Liver (tissue), 9 donors: ENCODE results near the gene XYLT1. TPM values are rescaled to one million over a fixed set of nuclear protein-coding genes. Genes with fewer than 3 reads are reported as not detected.

Experiments
- DNase-seq: peaks from one replicate; pipeline ENCODE4 v3.0.0-alpha.2; 2017; ENCODE audit warnings: low spot score
- H3K27ac ChIP-seq, 2 donors: one replicate each; pipeline ENCODE4 v1.7.0; 2013; ENCODE audit warnings: inconsistent platforms in 2 of 2, low read length in 2 of 2, control low read depth in 1 of 2, low read depth in 1 of 2, mild to moderate bottlenecking in 1 of 2
- H3K27me3 ChIP-seq, 4 donors: one replicate each; pipeline versions ENCODE4 v1.6.1 to v1.7.0; 2013; ENCODE audit warnings: low read length in 3 of 4, inconsistent platforms in 1 of 4, mild to moderate bottlenecking in 1 of 4, moderate library complexity in 1 of 4; ENCODE audit not compliant: control insufficient read depth in 4 of 4, insufficient read depth in 4 of 4
- H3K36me3 ChIP-seq, 4 donors: one replicate each; pipeline versions ENCODE4 v1.6.1 to v1.7.0; 2013; ENCODE audit warnings: low read length in 3 of 4, mild to moderate bottlenecking in 3 of 4, low read depth in 1 of 4, moderate library complexity in 1 of 4; ENCODE audit not compliant: control insufficient read depth in 4 of 4, insufficient read depth in 3 of 4
- H3K4me1 ChIP-seq, 4 donors: one replicate each; pipeline versions ENCODE4 v1.6.1 to v1.7.0; 2013; ENCODE audit warnings: low read length in 3 of 4, mild to moderate bottlenecking in 3 of 4, moderate library complexity in 1 of 4; ENCODE audit not compliant: control insufficient read depth in 4 of 4, insufficient read depth in 4 of 4
- H3K4me3 ChIP-seq, 3 donors: one replicate each; pipeline versions ENCODE4 v1.6.1 to v1.7.0; 2013; ENCODE audit warnings: low read length in 3 of 3, control low read depth in 1 of 3, low read depth in 1 of 3, mild to moderate bottlenecking in 1 of 3
- H3K9ac ChIP-seq, 2 donors: one replicate each; pipeline ENCODE4 v1.7.0; 2013; ENCODE audit warnings: low read length in 2 of 2, mild to moderate bottlenecking in 2 of 2, moderate library complexity in 2 of 2, control low read depth in 1 of 2, low read depth in 1 of 2
- H3K9me3 ChIP-seq, 4 donors: one replicate each; pipeline versions ENCODE4 v1.6.1 to v1.7.0; 2013; ENCODE audit warnings: low read length in 3 of 4; ENCODE audit not compliant: control insufficient read depth in 4 of 4
- ATF3 ChIP-seq: IDR thresholded peaks from 2 replicates; pipeline ENCODE4 v1.6.1; 2016; ENCODE audit warnings: antibody characterized with exemption
- CTCF ChIP-seq: fragments of 150-350 bp; IDR thresholded peaks from 2 replicates; pipeline ENCODE4 v1.5.1; 2017; ENCODE audit warnings: improper control_type of control experiment, low read depth, low read length; ENCODE audit not compliant: missing input control
- FOXA2 ChIP-seq: IDR thresholded peaks from 2 replicates; pipeline ENCODE4 v1.6.1; 2016; ENCODE audit warnings: antibody characterized with exemption
- GABPA ChIP-seq, 2 donors: IDR thresholded peaks in 1 of 2; conservative IDR thresholded peaks in 1 of 2; 2 replicates each; pipeline ENCODE4 v1.6.1; 2016; ENCODE audit warnings: antibody characterized with exemption in 2 of 2, mild to moderate bottlenecking in 1 of 2, moderate library complexity in 1 of 2
- HNF4A ChIP-seq, 2 donors: conservative IDR thresholded peaks; 2 replicates each; pipeline ENCODE4 v1.6.1; 2016; ENCODE audit warnings: antibody characterized with exemption in 2 of 2, mild to moderate bottlenecking in 2 of 2
- JUND ChIP-seq, 2 donors: IDR thresholded peaks; 2 replicates each; pipeline ENCODE4 v1.6.1; 2016; ENCODE audit warnings: antibody characterized with exemption in 2 of 2
- MAX ChIP-seq: IDR thresholded peaks from 2 replicates; pipeline ENCODE4 v1.6.1; 2016; ENCODE audit warnings: antibody characterized with exemption
- RAD21 ChIP-seq, 2 donors: IDR thresholded peaks; 2 replicates each; pipeline ENCODE4 v1.6.1; 2016; ENCODE audit warnings: antibody characterized with exemption in 2 of 2, mild to moderate bottlenecking in 2 of 2
- REST ChIP-seq: IDR thresholded peaks from 2 replicates; pipeline ENCODE4 v1.6.1; 2016; ENCODE audit warnings: antibody characterized with exemption, mild to moderate bottlenecking
- RXRA ChIP-seq, 2 donors: IDR thresholded peaks; 2 replicates each; pipeline ENCODE4 v1.6.1; 2017 to 2018; ENCODE audit warnings: antibody characterized with exemption in 2 of 2, mild to moderate bottlenecking in 1 of 2
- TAF1 ChIP-seq: conservative IDR thresholded peaks from 2 replicates; pipeline ENCODE4 v1.6.1; 2016; ENCODE audit warnings: antibody characterized with exemption, mild to moderate bottlenecking
- YY1 ChIP-seq: IDR thresholded peaks from 2 replicates; pipeline ENCODE4 v1.6.1; 2016; ENCODE audit warnings: antibody characterized with exemption, mild to moderate bottlenecking
- WGBS: extraction: QIAGEN DNeasy Blood & Tissue Kit; methylation state at CpG from one replicate; pipeline ENCODE4 v1.1.7; 2013; 5-methylcytosine and 5-hydroxymethylcytosine counted together
- polyA plus RNA-seq, 2 donors: library from polyadenylated mRNA; stranded (reverse) in 1 of 2; unstranded in 1 of 2; fragments of 200-250 nt in 1 of 2; fragments of >200 nt in 1 of 2; fragmentation: Nextera tagmentation in 1 of 2; extraction: Ambion mirVana in 1 of 2; gene quantifications; one replicate each; pipeline versions ENCODE4 v1.2.1 to v1.2.3, GENCODE V29; 2013 to 2015
- total RNA-seq, 2 donors: library from RNA; depleted of rRNA; stranded (reverse); fragments of >200 nt; gene quantifications; one replicate each; pipeline ENCODE4 v1.2.3, GENCODE V29; 2014
- donor health status: healthy.
- donor health status: healthy.
- donor health status: healthy.
- donor health status: healthy.
- donor health status: healthy.

XYLT1 gene
- total and polyA plus RNA-seq, 4 donors, result 0.25 to 2.3 (median 0.53) TPM

- H3K36me3 ChIP-seq, result no peaks in the 10 kb centered on the region
- no peak for DNase-seq
- H3K9ac ChIP-seq, result no peak overlapping the region
- H3K4me1 ChIP-seq, result no peaks in the 10 kb centered on the region
- TF ChIP-seq RXRA (IDR thresholded peaks at IDR 0.05) (no peak), HNF4A (conservative IDR thresholded peaks at IDR 0.05) (no peak), FOXA2 (no peak), GABPA (IDR thresholded peaks at IDR 0.05 in 1 of 2, conservative IDR thresholded peaks at IDR 0.05 in 1 of 2) (no peak), REST (peak; percentile 74), ATF3 (no peak)
- H3K4me3 ChIP-seq, result no peak overlapping the region
- H3K27ac ChIP-seq, result no peak overlapping the region
- WGBS, result 52% methylated on average over 2 of the region's 2 CpGs
- no peaks in the 10 kb centered on the region for H3K9me3 ChIP-seq
- H3K27me3 ChIP-seq, result peaks cover 0 to 3% (median 1%) of the 10 kb centered on the region in 4 donors
Measured at GRCh38 chr16:17084130-17084529, 386.6 kb downstream of the XYLT1 start.

- Histone ChIP-seq H3K27ac (no peak overlapping the region), H3K4me3 (no peak overlapping the region), H3K27me3 (peaks cover 0 to 6% (median 2%) of the 10 kb centered on the region in 4 donors), H3K9me3 (no peaks in the 10 kb centered on the region), H3K36me3 (no peaks in the 10 kb centered on the region), H3K4me1 (no peaks in the 10 kb centered on the region), H3K9ac (no peak overlapping the region)
- 24% methylated on average over 1 of the region's 1 CpG for WGBS
- TF ChIP-seq HNF4A (conservative IDR thresholded peaks at IDR 0.05) (no peak), CTCF (no peak), YY1 (no peak), RAD21 (IDR thresholded peaks at IDR 0.05) (no peak), REST (no peak), JUND (IDR thresholded peaks at IDR 0.05) (no peak), TAF1 (no peak), MAX (no peak)
- DNase-seq, result no peak
Measured at GRCh38 chr16:17083628-17084027, 387.1 kb downstream of the XYLT1 start.
